22Rv1 (cell line): ENCODE data around the gene INO80C.

Source experiments
- H3K27ac ChIP-seq: fragments of 450-650 bp; 2 replicates; pipeline ENCODE4 v1.5.1; 2017
- ZFX ChIP-seq: fragments of 450-650 bp; IDR thresholded peaks from 2 replicates; pipeline ENCODE4 v1.6.1; 2017; ENCODE audit warnings: antibody characterized with exemption, borderline replicate concordance
- TF ChIP-seq, protein P1 (sequence below): fragments of 450-650 bp; IDR thresholded peaks from 2 replicates; pipeline ENCODE4 v1.5.1; 2017; ENCODE audit warnings: mild to moderate bottlenecking

The INO80C gene

DNA sequence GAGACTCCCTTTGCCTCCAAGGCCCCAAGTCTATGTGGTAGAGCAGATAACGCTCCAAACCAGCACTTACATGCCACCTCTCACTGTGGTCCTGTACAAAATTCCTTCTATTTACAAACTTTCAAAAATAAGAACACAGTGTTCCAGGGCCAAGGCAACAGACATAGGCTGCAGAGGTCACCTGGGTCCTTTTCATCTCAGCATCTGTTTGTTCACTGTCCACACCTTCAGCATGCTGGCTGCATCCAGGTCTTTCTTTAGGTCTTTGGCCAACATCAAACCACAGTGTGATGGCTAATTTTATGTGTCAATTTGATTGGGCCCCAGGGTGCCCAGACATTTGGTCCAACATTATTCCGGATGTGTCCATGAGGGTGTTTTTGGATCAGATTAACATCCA is 20.0 kb upstream of the INO80C start:
- no peak overlapping the region for H3K27ac ChIP-seq
- TF ChIP-seq, protein P1, sequence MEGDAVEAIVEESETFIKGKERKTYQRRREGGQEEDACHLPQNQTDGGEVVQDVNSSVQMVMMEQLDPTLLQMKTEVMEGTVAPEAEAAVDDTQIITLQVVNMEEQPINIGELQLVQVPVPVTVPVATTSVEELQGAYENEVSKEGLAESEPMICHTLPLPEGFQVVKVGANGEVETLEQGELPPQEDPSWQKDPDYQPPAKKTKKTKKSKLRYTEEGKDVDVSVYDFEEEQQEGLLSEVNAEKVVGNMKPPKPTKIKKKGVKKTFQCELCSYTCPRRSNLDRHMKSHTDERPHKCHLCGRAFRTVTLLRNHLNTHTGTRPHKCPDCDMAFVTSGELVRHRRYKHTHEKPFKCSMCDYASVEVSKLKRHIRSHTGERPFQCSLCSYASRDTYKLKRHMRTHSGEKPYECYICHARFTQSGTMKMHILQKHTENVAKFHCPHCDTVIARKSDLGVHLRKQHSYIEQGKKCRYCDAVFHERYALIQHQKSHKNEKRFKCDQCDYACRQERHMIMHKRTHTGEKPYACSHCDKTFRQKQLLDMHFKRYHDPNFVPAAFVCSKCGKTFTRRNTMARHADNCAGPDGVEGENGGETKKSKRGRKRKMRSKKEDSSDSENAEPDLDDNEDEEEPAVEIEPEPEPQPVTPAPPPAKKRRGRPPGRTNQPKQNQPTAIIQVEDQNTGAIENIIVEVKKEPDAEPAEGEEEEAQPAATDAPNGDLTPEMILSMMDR: no peak
- no peak for TF ChIP-seq ZFX

DNA sequence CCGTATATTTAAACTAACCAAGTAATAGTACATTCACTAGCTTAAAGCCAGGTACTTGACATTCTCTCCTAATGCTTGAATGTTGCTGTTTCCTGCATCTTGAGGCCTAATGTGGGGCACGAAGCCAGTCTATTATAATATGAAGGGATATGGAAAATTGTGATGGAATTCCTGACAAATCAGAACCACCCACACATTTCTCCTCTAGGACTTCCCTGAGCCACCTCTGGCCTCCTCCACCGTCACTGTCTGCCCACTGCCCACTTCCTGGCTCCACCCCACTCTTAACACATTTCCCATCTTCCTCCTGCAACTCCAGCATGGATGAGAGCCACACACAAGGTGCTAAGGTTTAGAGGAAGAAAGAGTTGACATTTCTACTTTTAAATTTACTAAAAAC is 19.0 kb upstream of the INO80C start:
- TF ChIP-seq, protein P1: no peak
- TF ChIP-seq ZFX: no peak

DNA sequence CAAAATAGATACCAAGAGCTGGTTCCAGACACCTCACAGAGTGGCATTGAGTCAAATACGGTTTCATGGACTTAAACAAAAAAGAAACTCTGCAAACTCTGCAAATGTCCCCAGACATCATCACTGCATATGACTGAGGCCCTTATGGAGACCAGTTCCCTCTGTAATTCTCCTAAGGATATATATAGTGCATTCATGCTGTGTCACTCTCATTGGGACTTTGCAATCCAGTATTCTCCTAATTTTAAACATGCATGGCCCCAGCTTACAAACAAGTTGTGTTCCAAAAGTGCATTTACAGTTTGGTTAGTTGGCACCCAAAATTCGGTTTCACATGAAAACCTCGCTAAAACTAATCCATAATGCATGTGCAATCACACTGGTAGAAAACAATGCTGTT is 18.6 kb upstream of the INO80C start:
- H3K27ac ChIP-seq: no peak overlapping the region
- TF ChIP-seq, protein P1: no peak
- no peak for TF ChIP-seq ZFX

More for the DNA sequence above, 19.0 kb upstream of the INO80C start:
- H3K27ac ChIP-seq: no peak overlapping the region

DNA sequence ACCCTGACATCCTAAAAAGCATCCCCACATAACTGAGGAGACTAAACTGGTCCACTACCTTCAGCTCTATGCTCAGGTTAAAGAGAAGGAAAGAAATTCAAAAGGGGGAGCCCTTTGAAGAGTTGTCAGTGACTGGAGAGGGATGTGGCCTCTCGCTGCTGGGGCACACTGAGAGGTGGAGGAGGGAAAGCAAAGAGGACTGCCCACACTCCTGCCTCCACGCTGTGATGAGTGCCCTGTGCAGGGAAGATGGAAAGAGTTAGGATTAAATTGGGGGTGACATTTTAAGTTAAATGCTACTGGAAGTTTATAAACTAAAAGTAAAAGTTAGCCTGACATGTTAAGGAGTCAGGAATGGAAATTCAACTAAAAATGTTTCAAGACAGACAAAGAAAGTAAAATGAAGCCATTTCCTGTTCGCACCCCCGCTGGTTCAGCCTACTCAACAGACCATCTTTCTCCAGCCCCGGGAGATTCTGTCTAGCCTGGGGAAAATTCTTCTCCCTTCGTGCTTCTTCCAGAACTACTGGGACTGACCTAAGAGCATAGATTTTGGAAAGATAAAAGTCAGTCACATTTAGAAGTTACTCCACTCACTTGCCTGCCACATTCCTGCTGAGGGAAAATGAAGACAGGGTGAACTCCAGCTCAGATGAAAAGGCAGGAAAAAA is 17.8 kb upstream of the INO80C start:
- no peak overlapping the region for H3K27ac ChIP-seq

DNA sequence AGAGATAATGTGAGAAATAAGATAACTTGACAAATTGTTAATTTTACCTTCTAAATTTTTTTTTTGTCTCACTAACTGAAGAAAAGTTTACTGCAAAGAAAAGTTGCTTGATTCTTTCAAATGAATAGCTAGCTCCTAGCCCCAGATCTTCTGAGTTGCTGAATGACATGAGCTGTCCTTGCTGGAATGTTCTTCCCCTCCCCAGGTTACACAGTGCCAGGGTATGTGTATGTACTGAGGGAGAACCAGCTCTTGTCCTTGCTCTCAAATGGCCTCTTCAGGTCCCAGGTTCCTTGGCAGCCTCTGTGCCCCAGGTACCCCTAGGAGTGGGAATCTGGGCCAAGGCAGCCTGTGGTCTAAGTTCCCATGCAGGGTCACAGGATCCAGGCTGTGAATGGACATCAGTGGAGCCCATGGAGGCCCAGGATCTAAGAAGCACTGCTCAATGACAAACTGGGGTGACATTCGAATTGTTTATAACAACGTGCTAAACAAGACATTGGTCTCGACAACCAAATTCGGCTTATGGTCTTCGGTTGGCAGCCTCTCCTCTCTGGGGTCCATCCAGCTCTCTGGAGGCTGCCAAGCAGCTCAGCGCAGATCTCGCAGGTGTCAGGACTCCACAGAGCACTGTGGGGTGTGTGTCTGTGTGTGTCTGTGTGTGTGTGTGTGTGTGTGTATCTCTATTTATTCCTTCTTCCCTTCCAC is 17.1 kb upstream of the INO80C start:
- no peak overlapping the region for H3K27ac ChIP-seq
- TF ChIP-seq, protein P1: no peak
- TF ChIP-seq ZFX: no peak

More for the DNA sequence above, 17.8 kb upstream of the INO80C start:
- no peak for TF ChIP-seq ZFX
- TF ChIP-seq, protein P1: no peak

DNA sequence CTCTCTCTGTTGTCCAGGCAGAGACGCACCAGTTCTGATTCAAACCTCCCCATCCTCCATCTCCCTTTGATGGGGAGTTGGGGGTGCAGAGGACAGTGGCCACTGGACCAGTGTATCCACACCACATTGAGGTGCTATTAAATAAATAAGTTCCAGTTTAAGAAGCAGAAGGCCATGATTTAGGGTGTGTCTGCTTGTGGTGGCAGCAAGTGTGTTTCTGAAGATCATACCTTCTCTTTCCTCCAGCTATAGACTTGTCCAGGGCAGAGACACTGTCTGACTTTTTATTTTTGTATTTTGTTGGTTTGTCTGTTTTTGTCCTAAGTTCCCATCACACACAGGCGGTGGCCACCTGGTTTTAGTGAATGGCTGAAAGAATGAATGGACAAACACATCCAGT is 16.5 kb upstream of the INO80C start:
- H3K27ac ChIP-seq: no peak overlapping the region
- TF ChIP-seq, protein P1: no peak
- TF ChIP-seq ZFX: no peak
